ENCODE measurements around the gene FGD3. TPM values are rescaled to one million over a fixed set of nuclear protein-coding genes. Genes with fewer than 3 reads are reported as not detected.

Gene FGD3
- total RNA-seq, 1 experiment from 2014 or later: 1.8 TPM

DNA sequence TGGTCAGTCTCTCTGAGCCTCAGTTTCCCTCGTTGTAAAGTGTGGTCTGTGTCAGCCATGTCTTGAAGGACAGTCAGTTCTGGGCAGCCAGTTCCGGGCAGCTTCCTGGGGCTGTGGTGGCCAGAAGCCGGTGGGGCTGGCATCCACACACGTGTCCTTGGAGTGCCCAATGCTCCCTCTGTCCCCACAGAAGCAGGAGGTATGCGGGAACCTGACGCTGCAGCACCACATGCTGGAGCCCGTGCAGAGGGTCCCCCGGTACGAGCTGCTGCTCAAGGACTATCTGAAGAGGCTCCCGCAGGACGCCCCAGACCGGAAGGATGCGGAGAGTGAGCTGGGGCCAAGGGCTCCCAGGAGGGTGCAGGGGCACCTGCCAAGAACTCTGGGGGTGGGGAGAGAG is 62.7 kb downstream of the FGD3 start:
- no peak overlapping the region for H3K18ac ChIP-seq (ENCODE audit: insufficient read length, low read depth, low read length)
- no peak overlapping the region for H3K23ac ChIP-seq (ENCODE audit: insufficient read length, low read depth, low read length)
- Mint-ChIP-seq H3K9me3 (no peaks in the 10 kb centered on the region), H3K27ac (no peak overlapping the region; a peak in 1 of 7 replicates), H3K36me3 (ENCODE audit: insufficient read depth in 1 of 3, low read depth in 3 of 3) (no peaks in the 10 kb centered on the region), H3K27me3 (ENCODE audit: low read depth) (no peaks in the 10 kb centered on the region; the same call in 1 of the 2 replicates), H3K4me3 (no peak overlapping the region), H3K4me1 (peaks cover 16 to 24% of the 10 kb centered on the region in 2 experiments)
- WGBS (ENCODE audit: extremely low coverage, insufficient read length, low lambda C conversion rate): no CpG with 5 or more reads among the region's 13 CpGs
- H2BK15ac ChIP-seq (ENCODE audit: low read depth, low read length): no peak overlapping the region
- no peak overlapping the region for H3K27ac ChIP-seq (ENCODE audit: insufficient read length, low read depth, low read length)
- no peaks in the 10 kb centered on the region for H4K20me1 ChIP-seq (ENCODE audit: control insufficient read depth, insufficient read depth, insufficient read length)
- H3K79me1 ChIP-seq (ENCODE audit: insufficient read depth, low read depth, low read length, poor library complexity, severe bottlenecking): no peaks in the 10 kb centered on the region
- no peak overlapping the region for H3K4me2 ChIP-seq (ENCODE audit: insufficient read depth, insufficient read length, low read length)
- no peak overlapping the region for H3T11ph ChIP-seq (ENCODE audit: low read length)
- H3K14ac ChIP-seq (ENCODE audit: insufficient read depth, low read length): no peak overlapping the region
- H3K23me2 ChIP-seq (ENCODE audit: insufficient read length, low read depth, low read length, poor library complexity, severe bottlenecking): no peaks in the 10 kb centered on the region
- TF ChIP-seq, protein P1, sequence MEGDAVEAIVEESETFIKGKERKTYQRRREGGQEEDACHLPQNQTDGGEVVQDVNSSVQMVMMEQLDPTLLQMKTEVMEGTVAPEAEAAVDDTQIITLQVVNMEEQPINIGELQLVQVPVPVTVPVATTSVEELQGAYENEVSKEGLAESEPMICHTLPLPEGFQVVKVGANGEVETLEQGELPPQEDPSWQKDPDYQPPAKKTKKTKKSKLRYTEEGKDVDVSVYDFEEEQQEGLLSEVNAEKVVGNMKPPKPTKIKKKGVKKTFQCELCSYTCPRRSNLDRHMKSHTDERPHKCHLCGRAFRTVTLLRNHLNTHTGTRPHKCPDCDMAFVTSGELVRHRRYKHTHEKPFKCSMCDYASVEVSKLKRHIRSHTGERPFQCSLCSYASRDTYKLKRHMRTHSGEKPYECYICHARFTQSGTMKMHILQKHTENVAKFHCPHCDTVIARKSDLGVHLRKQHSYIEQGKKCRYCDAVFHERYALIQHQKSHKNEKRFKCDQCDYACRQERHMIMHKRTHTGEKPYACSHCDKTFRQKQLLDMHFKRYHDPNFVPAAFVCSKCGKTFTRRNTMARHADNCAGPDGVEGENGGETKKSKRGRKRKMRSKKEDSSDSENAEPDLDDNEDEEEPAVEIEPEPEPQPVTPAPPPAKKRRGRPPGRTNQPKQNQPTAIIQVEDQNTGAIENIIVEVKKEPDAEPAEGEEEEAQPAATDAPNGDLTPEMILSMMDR (conservative IDR thresholded peaks at IDR 0.05): no peak
- no peaks in the 10 kb centered on the region for H3K4me1 ChIP-seq (ENCODE audit: insufficient read depth, low read length)
- H3K9me3 ChIP-seq (ENCODE audit: control insufficient read depth, low read depth, low read length): no peaks in the 10 kb centered on the region
- H4K8ac ChIP-seq (replicated peaks; ENCODE audit: insufficient read length, low read depth, low read length): no peak overlapping the region
- H2BK120ac ChIP-seq (ENCODE audit: low read depth, low read length, poor library complexity, severe bottlenecking): no peak overlapping the region
- H3K56ac ChIP-seq (ENCODE audit: insufficient read length, low read depth, low read length): no peak overlapping the region
- no peaks in the 10 kb centered on the region for H3K79me2 ChIP-seq (ENCODE audit: insufficient read depth, low read length)
- peak; percentile 27 for DNase-seq
- no peak overlapping the region for H2BK5ac ChIP-seq (ENCODE audit: insufficient read length, low read length)
- no peak overlapping the region for H2BK12ac ChIP-seq (ENCODE audit: insufficient read length, low read depth, low read length)
- no peak overlapping the region for H3K4ac ChIP-seq (ENCODE audit: low read depth, low read length)
- H2BK20ac ChIP-seq (ENCODE audit: low read depth, low read length, poor library complexity, severe bottlenecking): no peak overlapping the region
- H3K27me3 ChIP-seq (ENCODE audit: insufficient read depth, low read length): no peaks in the 10 kb centered on the region
- H4K91ac ChIP-seq (ENCODE audit: insufficient read length, low read depth, low read length): no peak overlapping the region
- no peak overlapping the region for H2AFZ ChIP-seq (ENCODE audit: low read length)
- no peak overlapping the region for H3K9ac ChIP-seq (ENCODE audit: extremely low read depth, insufficient read length, low read length)
- H2AK5ac ChIP-seq (ENCODE audit: insufficient read length, low read length): no peak overlapping the region
- no peak overlapping the region for H4K5ac ChIP-seq (ENCODE audit: insufficient read length, low read depth, low read length)
